NCI-H1436 treated with DMSO at 0.1 percent for 48 hours (cell line): ENCODE results near the gene RFX4.
"Not testable (repeated sequence)": the region's sequence is repeated elsewhere in the genome, so short reads cannot be mapped to it uniquely, and the experiment has no call there.

Experiments used
- DNase-seq: peaks from one replicate; lab custom pipeline; 2025; lab: John Stamatoyannopoulos, UW

The RFX4 gene

DNA sequence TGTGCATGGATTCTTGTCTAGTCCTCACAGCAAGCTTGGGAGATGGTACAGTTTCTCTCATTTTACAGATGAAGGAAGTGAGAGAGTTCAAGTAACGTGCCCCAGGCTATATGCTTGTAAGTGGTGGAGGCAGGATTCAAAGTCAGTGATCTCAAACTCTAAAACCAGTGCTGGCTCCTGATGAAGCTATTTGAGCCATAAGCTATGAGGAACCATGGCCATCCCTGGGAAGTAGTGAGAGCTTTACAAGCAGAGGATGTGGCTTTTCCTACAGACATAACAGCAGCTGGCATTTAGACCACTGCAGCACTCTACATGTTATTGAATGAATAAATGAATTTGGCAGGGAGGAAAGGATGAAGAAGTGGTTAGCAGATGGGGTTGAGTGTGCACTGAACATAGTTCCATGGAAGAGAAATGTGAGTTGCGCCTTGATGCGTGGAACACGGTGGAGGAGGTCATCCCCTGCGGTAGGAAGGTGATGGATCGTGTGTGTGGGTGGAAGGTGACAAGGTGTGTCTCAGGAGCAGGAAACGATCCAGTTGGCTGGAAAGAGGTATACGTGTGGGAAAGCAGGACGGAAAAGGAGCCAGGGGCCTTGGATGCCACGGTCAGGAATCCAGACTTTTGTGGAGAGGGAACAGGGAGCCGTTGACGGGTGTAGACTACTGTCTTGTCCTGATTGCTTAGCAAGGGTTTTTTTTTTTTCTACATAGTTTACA lies 65.2 kb downstream of the RFX4 start:
- no peak for DNase-seq

- no peak for DNase-seq
These were observed 65.9 kb downstream of the RFX4 start for GRCh38 chr12:106648736-106649135.

GRCh38 chr12:106651552-106651951 lies 68.7 kb downstream of the RFX4 start:
- no peak for DNase-seq

DNA sequence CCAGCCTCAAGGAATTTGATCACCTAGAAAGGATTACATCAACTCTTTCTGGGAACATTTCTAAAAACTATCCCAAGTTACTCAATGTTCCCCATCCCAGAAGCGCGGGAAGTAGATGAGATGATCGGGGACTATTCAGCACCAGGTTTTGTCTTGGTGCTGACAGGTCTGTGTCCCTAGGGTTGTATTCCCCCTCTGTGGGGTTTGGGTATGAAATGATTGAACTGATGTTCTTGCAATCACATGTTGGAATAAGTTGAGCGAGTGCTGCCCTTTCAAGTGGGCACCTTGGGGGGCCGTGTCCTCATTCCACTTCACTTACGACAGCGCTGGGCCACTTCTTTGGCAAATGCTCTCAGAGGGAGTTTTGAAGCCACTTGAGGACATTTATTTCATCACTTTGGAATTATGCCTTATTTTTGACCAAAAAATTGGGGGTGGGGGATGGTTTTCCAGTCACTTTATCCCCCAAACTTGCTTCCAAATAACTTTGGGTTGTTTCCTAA lies 69.8 kb downstream of the RFX4 start:
- DNase-seq: no peak

- no peak for DNase-seq
These were observed 72.8 kb downstream of the RFX4 start for GRCh38 chr12:106655577-106655976.

DNA sequence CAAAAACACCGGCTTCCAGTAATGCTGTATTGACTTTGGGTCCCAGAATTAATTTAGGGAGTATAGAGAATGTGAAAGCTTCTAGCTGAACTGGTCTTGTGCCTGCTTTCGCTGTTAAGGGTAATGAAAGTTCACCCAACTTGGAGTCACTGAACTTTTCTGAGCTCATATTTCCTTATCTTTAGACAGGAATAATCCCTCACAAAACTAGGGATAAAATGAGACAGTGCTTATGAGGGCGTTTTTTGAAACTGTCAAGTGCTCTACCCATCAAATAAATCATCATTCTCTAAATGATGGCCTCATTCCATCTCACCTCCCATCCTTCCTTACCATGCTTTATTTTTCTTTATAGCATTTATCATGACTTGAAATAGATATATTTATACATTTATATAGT lies 74.7 kb downstream of the RFX4 start:
- no peak for DNase-seq

DNA sequence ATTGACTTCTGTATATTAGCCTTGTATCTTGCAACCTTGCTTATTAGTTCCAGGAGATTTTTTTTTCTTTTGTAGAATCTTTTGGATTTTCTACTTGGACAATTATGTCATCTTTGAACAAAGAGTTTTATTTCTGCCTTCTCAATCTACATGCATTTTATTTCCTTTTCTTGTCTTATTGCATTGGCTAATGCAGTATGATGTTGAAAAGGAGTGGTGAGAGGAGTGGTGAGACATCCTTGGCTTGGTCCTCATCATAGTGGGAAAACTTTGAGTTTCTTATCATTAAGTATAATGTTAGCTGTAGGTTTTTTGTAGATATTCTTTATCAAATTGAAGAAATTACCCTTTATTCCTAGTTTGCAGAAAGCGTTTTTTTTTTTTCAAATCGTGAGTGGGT lies 80.6 kb downstream of the RFX4 start:
- no peak for DNase-seq

- DNase-seq: no peak
These were observed 86.4 kb downstream of the RFX4 start for GRCh38 chr12:106669216-106669615.

GRCh38 chr12:106670131-106670530 lies 87.3 kb downstream of the RFX4 start:
- no peak for DNase-seq

DNA sequence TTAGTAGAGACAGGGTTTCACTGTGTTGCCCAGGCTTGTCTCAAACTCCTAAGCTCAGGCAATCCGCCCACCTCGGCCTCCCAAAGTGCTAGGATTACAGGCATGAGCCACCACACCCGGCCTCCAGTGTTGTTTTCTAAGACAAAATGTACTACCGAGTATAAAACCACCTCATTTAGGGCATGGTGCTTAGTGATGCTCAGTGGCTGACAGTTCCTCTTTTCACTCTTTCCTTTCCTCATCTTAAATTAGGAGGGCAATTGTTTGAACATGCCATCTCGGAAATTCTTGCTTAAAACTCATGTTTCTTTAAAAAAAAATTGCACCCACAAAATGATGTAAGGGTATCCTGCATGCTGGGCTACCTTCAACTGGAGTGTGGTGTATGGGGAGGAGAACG lies 89.0 kb downstream of the RFX4 start:
- no peak for DNase-seq

DNA sequence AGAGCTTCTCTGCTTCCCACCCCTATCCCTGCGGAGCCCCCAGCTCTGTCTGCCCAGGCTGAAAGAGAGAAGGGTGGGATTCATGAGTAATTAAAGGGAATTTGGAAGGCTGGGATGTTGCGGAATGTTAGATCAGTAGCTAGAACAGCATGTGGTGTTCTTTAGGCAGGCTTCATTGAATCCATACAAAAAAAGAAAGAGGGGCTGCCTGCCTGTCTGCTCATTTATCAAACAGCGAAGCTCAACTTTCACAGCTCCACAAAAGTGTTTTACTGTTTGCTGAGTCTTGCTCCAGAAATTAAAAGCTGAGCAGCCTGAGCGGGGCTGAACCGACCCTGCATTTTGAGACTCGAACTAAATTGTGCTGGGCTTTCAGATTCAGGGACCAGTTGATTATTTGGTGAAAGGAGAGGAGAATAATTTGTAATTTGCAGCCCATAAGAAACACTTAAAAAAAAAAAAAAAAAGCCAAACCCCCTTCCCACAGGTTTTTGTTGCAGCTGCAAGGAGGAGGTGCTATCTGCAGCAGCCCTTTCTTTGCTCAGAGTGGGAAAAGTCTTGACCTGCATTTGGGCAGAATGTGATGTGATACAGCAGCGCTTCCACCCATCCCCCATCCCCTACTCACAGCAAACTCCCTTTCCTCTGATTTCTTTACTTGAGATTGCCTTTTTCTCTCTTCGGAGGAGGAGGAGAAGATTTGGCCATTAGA lies 89.7 kb downstream of the RFX4 start:
- DNase-seq: no peak

- DNase-seq: no peak
These were observed 90.3 kb downstream of the RFX4 start for GRCh38 chr12:106673141-106673540.

DNA sequence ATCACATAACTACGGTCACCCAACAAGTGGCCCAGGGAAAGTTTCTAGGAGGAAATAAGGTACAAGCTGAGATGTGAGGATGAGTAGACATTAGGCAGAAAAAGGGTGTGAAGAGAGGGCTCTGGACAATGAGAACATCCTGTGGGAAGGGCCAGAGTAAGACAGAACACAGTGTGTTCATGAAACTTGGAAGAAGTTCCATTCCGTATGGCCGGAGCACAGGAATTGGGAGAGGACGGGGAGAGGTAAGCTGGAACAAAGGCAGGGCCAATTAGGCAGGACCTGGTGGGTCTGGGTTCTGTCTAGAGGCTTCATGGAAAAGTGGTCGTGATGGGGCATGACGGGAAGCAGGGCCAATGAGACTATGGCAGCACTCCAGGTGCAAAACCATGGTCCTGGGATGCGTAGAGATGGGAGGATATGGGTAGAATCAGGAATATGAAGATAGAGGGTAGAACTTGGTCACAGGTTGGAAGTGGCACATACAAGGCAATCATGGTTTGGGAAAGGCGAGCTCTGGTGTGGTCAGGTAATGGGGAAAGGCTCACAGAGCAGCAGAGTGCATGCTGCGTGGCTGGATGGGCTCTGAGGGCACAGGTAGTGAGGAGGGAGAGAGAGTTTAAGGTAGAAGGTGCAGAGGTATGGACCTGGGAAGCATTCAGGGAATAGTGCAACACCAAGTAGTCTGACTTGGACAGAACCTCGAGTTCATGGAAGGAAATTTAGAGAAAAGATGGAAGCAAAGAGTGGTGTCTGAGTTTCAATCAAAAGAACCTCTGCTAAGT lies 93.0 kb downstream of the RFX4 start:
- no peak for DNase-seq

DNA sequence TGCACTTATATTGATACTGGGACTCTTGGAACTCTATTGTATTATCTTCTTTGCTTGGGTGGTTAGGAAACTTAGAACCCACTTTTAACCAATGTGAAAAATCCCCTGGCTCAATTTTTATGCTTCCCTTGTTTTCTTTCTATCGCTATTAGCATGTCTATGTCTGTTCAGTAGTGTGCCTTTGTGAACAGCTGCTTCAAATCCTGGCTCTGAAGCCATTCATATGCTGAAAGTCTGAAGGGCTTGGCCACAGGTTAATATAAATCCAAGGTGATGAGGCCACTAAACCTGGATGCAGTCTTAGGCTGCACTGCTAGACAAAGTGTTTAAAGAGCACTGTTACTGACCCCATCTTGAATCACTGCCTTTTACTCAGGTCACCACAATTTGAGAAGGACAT lies 96.8 kb downstream of the RFX4 start:
- DNase-seq: no peak

- no peak for DNase-seq
These were observed 97.5 kb downstream of the RFX4 start for GRCh38 chr12:106680280-106680679.

DNA sequence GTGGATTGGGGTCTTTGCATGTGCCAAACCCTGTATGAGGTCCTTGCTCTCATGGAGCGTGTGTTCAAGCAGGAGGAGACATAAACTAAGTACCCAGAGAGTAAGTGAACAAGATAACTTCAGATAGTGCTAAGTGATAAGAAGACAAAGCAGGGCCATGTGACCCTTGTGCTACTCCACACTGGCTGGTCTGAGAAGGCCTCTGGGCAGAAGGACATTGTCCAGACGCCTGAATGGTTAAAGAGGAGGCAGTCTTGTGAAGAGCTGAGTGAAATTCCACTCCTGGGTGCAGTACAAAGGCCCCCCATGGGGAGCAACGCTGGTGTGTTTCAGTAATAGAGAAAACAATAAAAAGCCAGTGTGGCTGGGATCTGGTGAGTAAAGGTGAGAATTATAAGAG lies 98.4 kb downstream of the RFX4 start:
- no peak for DNase-seq

DNA sequence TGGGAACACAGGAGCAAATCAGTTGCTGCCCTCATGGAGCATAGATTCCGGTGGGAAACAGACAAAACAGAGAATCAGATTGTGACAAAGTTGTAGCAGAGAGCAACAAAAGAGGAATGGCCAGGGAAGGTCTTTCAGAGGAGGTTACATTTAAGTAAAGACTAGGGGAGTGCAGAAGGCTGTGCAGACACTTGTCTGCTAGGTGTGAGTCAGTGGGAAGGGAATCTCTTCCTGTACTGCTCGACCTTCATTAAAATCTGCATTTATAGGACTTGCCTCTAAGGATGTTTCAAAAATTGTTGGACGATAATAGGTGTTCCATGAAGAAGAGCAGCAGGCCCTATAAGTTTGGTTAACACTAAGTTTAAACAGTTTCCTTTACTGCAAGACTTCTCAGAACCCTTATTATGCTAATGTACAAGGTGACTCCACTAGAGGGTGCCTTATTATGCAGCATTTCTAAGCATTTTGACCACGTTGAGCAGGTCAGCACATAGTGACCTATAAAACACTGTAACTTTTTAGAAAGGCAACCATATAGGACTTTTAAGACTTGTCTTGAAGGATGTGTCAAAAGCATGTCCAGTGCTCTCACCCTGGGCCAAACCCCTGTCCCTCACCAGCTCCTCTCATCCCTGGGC lies 99.9 kb downstream of the RFX4 start:
- DNase-seq: no peak

DNA sequence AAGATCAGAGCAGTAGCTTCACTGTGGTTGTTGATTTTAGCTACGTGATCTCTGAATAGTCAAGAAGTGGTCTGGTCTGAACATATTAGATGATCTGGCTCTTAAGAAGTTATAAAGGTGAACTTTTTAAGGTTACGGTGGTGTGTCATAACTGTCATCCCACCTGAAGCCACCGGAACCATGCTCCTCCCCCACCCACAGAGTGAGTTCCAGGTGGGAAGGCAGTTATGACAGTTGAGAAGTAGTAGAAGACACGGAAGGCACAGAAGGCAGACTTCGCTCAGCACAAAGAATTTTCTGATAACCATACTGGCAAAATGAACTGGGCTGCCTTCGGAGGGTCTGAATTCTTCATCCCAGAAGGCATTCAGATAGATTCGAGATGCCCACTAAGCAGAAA lies 101.7 kb downstream of the RFX4 start:
- no peak for DNase-seq

DNA sequence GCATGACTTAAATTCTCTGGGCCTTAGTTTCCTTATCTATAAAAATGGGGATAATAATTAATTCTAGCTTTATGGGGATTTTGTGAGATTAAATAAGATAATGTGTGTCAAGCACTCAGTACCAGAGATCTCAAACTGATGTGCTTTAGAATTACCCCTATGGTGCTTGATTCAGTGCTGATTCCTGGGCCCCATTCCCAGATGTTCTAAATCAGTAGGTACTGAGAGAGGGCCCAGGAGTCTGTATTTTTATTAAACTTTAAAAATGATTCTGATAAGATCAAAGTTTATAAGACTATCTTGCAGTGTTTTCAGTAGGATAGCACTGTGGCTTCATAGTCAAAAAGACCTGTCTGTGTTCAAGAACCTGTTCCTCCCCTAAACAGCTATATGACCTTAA lies 102.6 kb downstream of the RFX4 start:
- DNase-seq: no peak

DNA sequence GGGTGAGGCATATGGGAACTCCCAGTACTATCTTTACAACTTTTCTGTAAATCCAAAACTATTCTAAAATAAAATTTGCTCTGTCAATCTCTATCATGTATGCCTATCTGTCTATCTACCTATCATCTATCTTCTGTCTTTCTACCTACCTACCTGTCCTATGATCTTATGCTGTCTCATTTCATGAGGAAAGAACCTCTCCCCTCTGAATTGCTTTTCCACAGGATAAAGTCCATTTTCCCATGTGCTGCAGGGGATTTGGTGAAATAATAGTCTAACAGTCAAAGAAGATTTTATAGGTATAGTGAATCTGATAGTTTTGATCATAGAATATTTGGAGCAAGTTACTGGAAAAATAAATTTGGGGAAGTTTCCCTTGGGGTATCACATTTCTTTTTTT lies 104.9 kb downstream of the RFX4 start:
- no peak for DNase-seq

DNA sequence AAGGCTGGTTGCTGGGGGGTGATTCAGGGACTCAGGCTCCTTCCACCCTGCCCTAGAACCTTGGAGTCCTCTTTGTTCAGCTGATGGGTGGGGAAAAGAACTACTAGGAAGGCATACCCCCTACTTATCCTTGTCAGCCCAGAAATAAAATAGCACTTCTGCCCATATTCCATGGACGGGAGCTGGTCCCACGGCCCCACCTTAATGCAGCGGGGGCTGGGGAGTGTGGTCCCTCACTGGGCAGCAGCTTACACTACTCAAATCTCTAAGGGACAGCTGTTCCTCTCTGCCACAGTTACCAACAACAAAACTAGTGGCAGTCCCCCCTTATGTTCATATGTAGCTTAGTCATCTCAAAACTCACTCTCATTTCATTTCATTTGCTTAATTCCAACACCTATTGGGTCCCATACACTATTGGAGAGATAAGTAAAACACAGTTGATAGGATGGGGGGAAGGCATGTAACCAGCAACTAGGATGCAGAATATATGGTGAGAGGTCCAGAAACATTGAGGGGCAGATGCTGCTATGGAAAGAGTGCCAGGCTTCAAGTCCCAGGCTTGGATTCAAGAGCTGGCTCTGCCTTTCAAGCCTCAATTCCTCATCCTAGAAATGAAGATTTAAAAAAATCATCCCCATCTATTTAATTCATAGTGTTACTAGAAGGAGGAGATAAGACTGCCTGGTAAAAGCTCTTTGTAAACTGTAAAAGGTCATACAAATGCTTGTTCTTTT lies 107.9 kb downstream of the RFX4 start:
- no peak for DNase-seq

DNA sequence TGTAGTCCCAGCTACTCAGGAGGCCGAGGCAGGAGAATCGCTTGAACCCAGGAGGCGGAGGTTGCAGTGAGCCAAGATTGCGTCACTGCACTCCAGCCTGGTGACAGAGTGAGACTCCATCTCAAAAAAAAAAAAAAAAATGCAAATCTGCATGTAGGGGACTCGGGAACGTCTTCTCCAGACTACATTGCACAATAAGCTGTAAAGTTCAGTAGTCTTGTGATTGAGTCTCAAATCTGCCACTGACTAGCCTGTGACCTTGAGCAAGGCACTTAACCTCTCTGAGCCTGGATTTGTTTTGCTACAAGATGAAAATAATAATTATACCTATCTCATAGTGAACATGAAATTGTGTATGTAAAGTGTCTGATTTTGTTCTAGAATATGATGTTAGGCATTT lies 109.2 kb downstream of the RFX4 start:
- DNase-seq: not testable (repeated sequence)
